Measurements from ENCODE around the gene COX4I1.
A peak's percentile ranks its signal among the peaks of the same experiment; 100 is the strongest.
"Not testable (repeated sequence)": the region's sequence is repeated elsewhere in the genome, so short reads cannot be mapped to it uniquely, and the experiment has no call there.

COX4I1 gene

GRCh38 chr16:85805442-85806045, 6.0 kb downstream of the COX4I1 start:
- no peak for DNase-seq

GRCh38 chr16:85806539-85806938, 7.0 kb downstream of the COX4I1 start:
- no peak for DNase-seq

GRCh38 chr16:85807340-85807739, 7.8 kb downstream of the COX4I1 start:
- not testable (repeated sequence) for DNase-seq

- not testable (repeated sequence) for DNase-seq
Observed at GRCh38 chr16:85808104-85808503, 8.6 kb downstream of the COX4I1 start.

GRCh38 chr16:85808926-85809325, 9.4 kb downstream of the COX4I1 start:
- DNase-seq: no peak

GRCh38 chr16:85809645-85810044, 10.2 kb downstream of the COX4I1 start:
- DNase-seq: no peak

GRCh38 chr16:85810097-85810741, 10.7 kb downstream of the COX4I1 start:
- no peak for DNase-seq

GRCh38 chr16:85810742-85811115, 11.2 kb downstream of the COX4I1 start:
- DNase-seq: no peak

- DNase-seq: peak; percentile 46
Observed at GRCh38 chr16:85812031-85812807, 12.7 kb downstream of the COX4I1 start.

- DNase-seq: no peak
Observed at GRCh38 chr16:85812811-85813700, 13.6 kb downstream of the COX4I1 start.

- DNase-seq: no peak
Observed at GRCh38 chr16:85816159-85816558, 16.7 kb downstream of the COX4I1 start.

GRCh38 chr16:85817195-85817594, 17.7 kb downstream of the COX4I1 start:
- not testable (repeated sequence) for DNase-seq

GRCh38 chr16:85819245-85819644, 19.8 kb downstream of the COX4I1 start:
- peak; percentile 93 for DNase-seq

- DNase-seq: peak; percentile 6
Observed at GRCh38 chr16:85819771-85820170, 20.3 kb downstream of the COX4I1 start.

GRCh38 chr16:85820604-85821372, 21.3 kb downstream of the COX4I1 start:
- no peak for DNase-seq

- peak; percentile 90 for DNase-seq
Observed at GRCh38 chr16:85821390-85822135, 22.1 kb downstream of the COX4I1 start.

GRCh38 chr16:85822145-85822544, 22.6 kb downstream of the COX4I1 start:
- DNase-seq: no peak

- DNase-seq: no peak
Observed at GRCh38 chr16:85823328-85823920, 23.9 kb downstream of the COX4I1 start.

- no peak for DNase-seq
Observed at GRCh38 chr16:85824161-85825135, 25.0 kb downstream of the COX4I1 start.

- no peak for DNase-seq
Observed at GRCh38 chr16:85825326-85825725, 25.8 kb downstream of the COX4I1 start.
